Effector CD4-positive, alpha-beta T cell (primary cell): Measurements from ENCODE around the gene BMAL2.

ENCODE experiments used
- DNase-seq: peaks from one replicate; pipeline ENCODE4 v3.0.0-alpha.2; 2020
- total RNA-seq: gene quantifications from one replicate; lab custom pipeline; 2026; lab: John Stamatoyannopoulos, UW

Gene BMAL2
- total RNA-seq: 1.3 reads per million

- no peak for DNase-seq
These were observed at the start of gene BMAL2 for GRCh38 chr12:27332714-27333402. BMAL2 (plus strand) TSS chr12:27332836; CDS start chr12:27333073, 237 bp downstream.

DNA sequence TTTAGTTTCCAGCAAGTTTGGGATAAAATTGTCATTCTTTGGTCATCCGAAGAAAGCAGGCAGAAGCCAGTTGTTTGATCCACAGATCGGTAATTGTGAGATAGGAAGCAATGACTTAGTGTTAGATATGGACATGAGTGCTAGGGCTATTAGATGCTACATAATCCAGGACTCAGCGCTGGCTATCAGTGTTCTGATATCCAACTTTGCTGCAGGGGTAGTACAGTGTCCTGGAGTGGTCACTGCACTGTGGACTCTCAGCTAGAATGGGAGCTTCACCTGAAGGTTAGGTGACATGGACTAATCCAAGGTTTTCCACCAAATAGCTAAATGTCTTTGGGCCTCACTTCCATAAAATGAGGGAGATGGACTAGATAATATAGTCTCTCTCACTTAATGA lies 48.6 kb upstream of the BMAL2 start:
- no peak for DNase-seq

DNA sequence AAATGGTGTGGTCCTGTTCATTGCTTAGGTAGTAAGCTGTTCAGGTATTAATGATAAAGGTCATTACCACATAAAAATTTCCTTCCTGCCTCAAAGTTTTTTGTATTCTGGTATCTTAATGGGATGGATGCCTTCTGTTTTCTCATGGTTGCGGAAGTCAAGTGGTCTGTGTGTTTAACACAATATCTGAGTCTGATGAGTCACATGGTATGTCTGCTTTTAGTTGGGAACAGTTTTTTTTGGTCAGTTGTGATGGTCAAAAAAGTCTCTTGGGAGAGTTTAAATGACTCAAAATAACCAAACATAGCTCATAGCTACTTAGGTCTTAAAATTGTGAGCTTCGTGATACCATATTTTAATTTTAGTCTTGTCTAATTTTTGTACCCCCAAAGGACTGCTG lies 47.9 kb upstream of the BMAL2 start:
- DNase-seq: no peak

- no peak for DNase-seq
These were observed 47.2 kb upstream of the BMAL2 start for GRCh38 chr12:27285403-27285802.

- DNase-seq: no peak
These were observed 43.2 kb upstream of the BMAL2 start for GRCh38 chr12:27289414-27289813.

- no peak for DNase-seq
These were observed 42.0 kb upstream of the BMAL2 start for GRCh38 chr12:27290501-27291168.

- DNase-seq: no peak
These were observed 40.8 kb upstream of the BMAL2 start for GRCh38 chr12:27291862-27292261.

GRCh38 chr12:27292718-27293117 lies 39.9 kb upstream of the BMAL2 start:
- DNase-seq: no peak

GRCh38 chr12:27293463-27293862 lies 39.2 kb upstream of the BMAL2 start:
- no peak for DNase-seq

GRCh38 chr12:27296674-27297073 lies 36.0 kb upstream of the BMAL2 start:
- DNase-seq: no peak

GRCh38 chr12:27297566-27297965 lies 35.1 kb upstream of the BMAL2 start:
- DNase-seq: no peak

- no peak for DNase-seq
These were observed 33.5 kb upstream of the BMAL2 start for GRCh38 chr12:27299102-27299501.

DNA sequence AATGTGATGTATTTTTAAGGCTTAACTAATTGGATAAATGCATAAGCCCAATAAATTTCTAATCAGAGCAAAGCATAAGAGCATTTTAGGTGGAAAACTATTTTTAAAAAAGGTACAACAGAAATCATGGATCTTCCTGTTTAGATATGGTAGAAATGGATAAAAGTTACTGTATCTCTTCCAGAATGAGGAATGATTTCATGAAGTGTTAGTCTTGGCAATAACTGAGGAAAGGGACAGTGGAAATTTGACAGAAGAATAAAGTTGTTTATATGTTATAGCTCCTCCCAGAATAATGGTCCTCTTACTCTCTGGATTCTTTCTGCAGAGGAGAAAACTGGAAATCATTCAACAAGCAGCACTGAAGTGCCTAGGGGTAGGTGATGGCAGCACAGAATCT lies 32.4 kb upstream of the BMAL2 start:
- no peak for DNase-seq

DNA sequence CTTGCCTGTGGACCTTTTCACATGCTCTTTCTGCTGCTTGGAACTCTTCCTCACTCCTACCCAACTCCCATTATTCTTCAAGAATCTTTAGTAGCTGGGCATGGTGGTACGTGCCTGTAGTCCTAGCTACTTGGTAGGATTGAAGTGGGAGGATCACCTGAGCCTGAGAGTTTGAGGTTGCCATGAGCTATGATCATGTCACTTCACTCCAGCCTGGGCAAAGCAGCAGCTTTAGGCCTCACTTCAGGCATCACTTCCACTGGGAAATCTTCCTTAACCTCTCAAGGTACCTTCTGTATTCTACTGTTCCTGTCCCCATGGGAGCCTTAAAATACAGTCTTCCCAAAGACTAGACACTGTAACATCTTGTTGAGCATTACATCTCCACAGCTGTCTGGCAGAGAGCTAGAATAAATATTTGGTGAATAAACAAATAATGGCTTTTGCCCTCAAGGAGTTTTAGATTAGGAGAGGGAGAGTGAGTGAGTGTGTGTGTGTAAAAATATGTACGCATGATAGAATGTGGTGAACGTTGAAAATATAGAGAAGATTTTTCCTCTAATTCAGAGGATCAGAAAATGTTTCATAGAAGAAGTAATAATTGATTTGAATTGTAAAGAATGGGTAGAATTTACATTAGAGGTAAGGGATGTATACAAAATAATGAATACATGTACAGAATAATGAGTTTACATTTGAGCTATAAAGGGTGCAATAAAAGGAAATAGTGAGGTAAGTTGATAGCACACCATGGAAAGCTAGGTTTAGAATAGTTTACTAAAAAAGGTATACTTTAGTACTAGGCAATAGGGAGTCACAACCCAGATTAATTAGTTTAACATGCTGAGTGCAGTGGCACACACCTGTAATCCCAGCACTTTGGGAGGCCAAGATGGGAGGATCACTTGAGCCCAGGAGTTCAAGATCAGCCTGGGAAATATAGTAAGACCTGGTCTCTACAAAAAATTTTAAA lies 29.2 kb upstream of the BMAL2 start:
- no peak for DNase-seq

DNA sequence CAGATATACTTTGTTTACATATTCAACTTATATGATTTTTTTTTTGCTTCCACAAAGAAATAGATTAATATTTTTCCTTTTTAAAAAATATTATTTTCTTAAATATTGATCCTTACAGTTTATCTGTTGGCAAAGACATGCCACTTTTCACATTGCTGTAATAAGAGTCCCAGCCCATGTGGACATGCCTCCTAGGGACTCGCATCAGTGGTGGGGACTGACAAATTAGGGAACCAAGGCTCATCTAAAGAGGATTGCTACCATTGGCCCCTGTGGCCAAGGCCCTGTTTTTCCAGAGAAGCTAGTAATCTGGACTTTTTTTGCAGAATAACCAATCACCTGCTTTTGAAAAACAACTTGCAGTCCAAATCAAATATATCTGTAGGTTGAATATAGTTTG lies 27.8 kb upstream of the BMAL2 start:
- no peak for DNase-seq

DNA sequence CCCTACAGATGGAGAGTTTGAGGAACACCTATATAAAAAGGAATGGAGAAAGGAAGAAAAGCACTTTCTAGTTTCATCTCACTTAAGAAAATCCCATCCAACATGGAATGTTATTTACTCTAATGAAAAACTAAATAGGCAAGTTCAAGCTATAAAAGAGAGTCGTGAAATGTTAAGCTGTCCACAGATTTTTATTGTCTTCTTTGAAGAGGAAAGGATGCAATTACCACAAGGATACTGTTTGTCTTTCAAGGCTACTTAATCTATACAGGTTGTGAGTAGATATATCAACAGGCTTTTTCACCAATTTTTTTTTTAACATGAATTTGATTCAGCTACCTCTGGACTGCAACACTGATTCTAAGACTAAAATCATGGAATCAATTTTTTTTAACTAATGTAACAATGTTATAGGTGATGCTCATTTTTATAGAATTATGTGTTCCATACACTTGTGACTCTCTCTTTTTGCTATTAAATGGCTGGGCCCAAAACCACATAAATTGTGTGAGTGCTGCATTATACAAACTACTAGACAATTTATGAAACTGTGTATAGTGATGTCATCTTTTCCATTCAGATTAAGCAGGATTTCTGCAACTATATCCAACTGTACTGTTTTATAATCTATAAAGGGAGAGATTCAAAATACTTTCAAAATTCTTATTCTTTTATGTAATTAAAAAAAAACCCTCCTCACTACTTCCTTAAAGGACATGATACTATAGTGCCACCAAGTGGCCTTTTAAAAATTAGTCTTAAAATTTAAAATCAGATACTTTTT lies 26.8 kb upstream of the BMAL2 start:
- DNase-seq: no peak

GRCh38 chr12:27309293-27309994 lies 23.2 kb upstream of the BMAL2 start:
- DNase-seq: no peak

GRCh38 chr12:27309995-27310315 lies 22.7 kb upstream of the BMAL2 start:
- DNase-seq: no peak

GRCh38 chr12:27316947-27317346 lies 15.7 kb upstream of the BMAL2 start:
- DNase-seq: no peak

DNA sequence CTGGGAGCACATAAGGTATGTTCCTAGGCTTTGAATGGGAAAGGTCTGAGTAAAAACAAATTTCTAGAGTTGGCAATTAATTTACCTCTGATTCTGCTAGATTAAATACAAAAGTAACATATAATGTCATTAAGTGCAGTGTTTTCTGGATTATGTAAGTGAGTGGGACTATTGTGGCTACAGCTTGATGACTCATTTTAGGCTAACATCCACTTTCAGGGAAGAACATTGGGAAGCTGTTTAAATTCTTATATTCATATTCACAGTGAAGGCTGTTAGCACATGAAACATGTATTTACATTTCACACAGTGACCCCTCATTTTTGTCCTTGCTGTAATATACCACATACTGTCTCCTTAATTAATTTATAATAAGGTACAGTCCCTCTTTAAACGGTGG lies 13.2 kb upstream of the BMAL2 start:
- no peak for DNase-seq

- DNase-seq: no peak
These were observed 12.8 kb upstream of the BMAL2 start for GRCh38 chr12:27319848-27320247.

GRCh38 chr12:27324530-27324929 lies 8.1 kb upstream of the BMAL2 start:
- DNase-seq: no peak
